ENCODE results near the gene IFNL2.
"Not testable (repeated sequence)": the region's sequence is repeated elsewhere in the genome, so short reads cannot be mapped to it uniquely, and the experiment has no call there.

Gene IFNL2

GRCh38 chr19:39284032-39284431 is 15.8 kb downstream of the IFNL2 start:
- no peak for DNase-seq
- intact Hi-C loops (cut with DNase I): no loop called here

GRCh38 chr19:39293394-39293793 is 25.2 kb downstream of the IFNL2 start:
- intact Hi-C loops (cut with DNase I): no loop called here
- peak in 2 of 10 donors; percentile 3 to 12 for DNase-seq

- DNase-seq: peak in 2 of 10 donors; percentile 32 to 63
- intact Hi-C loops (cut with DNase I): no loop called here
Measured at GRCh38 chr19:39296055-39296645, 28.0 kb downstream of the IFNL2 start, which contains the start of gene IFNL1. Gene IFNL1, plus strand, starts transcription at chr19:39296407. Its CDS starts 15 bp downstream, at chr19:39296422.

- intact Hi-C loops (cut with DNase I): no loop called here
- DNase-seq: peak in 2 of 10 donors; percentile 14 to 28
Measured at GRCh38 chr19:39296906-39297305, 28.7 kb downstream of the IFNL2 start.

GRCh38 chr19:39297931-39298634 is 29.9 kb downstream of the IFNL2 start:
- intact Hi-C loops (cut with DNase I): no loop called here
- DNase-seq: peak in 3 of 10 donors; percentile 5 to 75 (median 50)

GRCh38 chr19:39299404-39299803 is 31.2 kb downstream of the IFNL2 start:
- DNase-seq: peak in 2 of 10 donors; percentile 2 to 3
- intact Hi-C loops (cut with DNase I): no loop called here

- intact Hi-C loops (cut with DNase I): no loop called here
- peak in 2 of 10 donors; percentile 11 to 21 for DNase-seq
Measured at GRCh38 chr19:39299832-39300231, 31.6 kb downstream of the IFNL2 start.

GRCh38 chr19:39301021-39301420 is 32.8 kb downstream of the IFNL2 start:
- peak in 2 of 10 donors; percentile 2 to 13 for DNase-seq
- intact Hi-C loops (cut with DNase I): no loop called here

- no peak for DNase-seq
- intact Hi-C loops (cut with DNase I): no loop called here
Measured at GRCh38 chr19:39301562-39301961, 33.4 kb downstream of the IFNL2 start.

GRCh38 chr19:39303373-39304184 is 35.4 kb downstream of the IFNL2 start:
- intact Hi-C loops (cut with DNase I): no loop called here
- DNase-seq: peak in 1 of 10 donors; percentile 4

GRCh38 chr19:39304185-39304513 is 36.0 kb downstream of the IFNL2 start:
- intact Hi-C loops (cut with DNase I): no loop called here
- no peak for DNase-seq

- intact Hi-C loops (cut with DNase I): no loop called here
- peak in 2 of 10 donors; percentile 28 to 64 for DNase-seq
Measured at GRCh38 chr19:39304701-39305571, 36.7 kb downstream of the IFNL2 start.

- DNase-seq: no peak
- intact Hi-C loops (cut with DNase I): no loop called here
Measured at GRCh38 chr19:39306075-39306474, 37.9 kb downstream of the IFNL2 start.

- intact Hi-C loops (cut with DNase I): no loop called here
- peak in 3 of 10 donors; percentile 59 to 76 (median 70) for DNase-seq
Measured at GRCh38 chr19:39307046-39307821, 39.0 kb downstream of the IFNL2 start.

- DNase-seq: peak in 2 of 10 donors; percentile 70 to 77
- intact Hi-C loops (cut with DNase I): no loop called here
Measured at GRCh38 chr19:39307822-39308530, 39.8 kb downstream of the IFNL2 start.

- DNase-seq: peak in 3 of 10 donors; percentile 5 to 48 (median 25)
- intact Hi-C loops (cut with DNase I): no loop called here
Measured at GRCh38 chr19:39308531-39309304, 40.5 kb downstream of the IFNL2 start.

GRCh38 chr19:39309305-39309670 is 41.1 kb downstream of the IFNL2 start:
- intact Hi-C loops (cut with DNase I): not testable (repeated sequence)
- peak in 3 of 10 donors; percentile 2 to 26 (median 4) for DNase-seq

Data from posterior cingulate gyrus (tissue), 11 donors.